ENCODE measurements around the gene TAF4B.

DNA sequence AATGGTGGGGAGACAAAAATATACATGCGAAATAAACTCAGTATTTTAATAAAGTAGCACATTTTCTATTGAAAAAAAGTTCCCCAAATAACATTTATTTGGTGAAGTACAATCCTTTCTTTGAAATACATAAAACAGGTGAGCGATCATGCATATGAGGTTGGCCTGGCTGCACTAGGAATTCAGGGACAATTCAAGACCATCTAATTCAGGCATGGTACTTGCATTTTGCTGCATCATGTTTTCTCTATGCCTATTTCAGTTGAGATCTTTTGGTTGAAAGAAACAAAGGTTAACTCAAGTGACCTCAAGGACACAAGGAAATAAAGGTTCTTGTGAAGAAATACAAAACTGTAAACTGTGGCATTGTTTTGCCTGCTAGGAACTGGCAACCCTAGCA is 19.8 kb upstream of the TAF4B start:
- TF ChIP-seq GATA2 (IDR thresholded peaks at IDR 0.05; ENCODE audit: low read depth, low read length) (no peak), GATA3 (IDR thresholded peaks at IDR 0.05; ENCODE audit: low read depth, low read length) (no peak)
